ENCODE data around the gene NXPH4. TPM values are rescaled to one million over a fixed set of nuclear protein-coding genes. Genes with fewer than 3 reads are reported as not detected.
A peak's percentile ranks its signal among the peaks of the same experiment; 100 is the strongest.

NXPH4 gene
- total RNA-seq, 3 donors from 2014 or later, result 0.25 TPM; not detected in 2

GRCh38 chr12:57215668-57216013, 953 bp upstream of the NXPH4 start:
- DNase-seq (no peak), ATAC-seq (peak; percentile 10)
- no peaks in the 10 kb centered on the region for H3K9me3 ChIP-seq
- intact Hi-C loops (cut with DNase I, micrococcal nuclease), result no loop called here
- no peak overlapping the region for H3K4me3 ChIP-seq
- H3K4me1 ChIP-seq (ENCODE audit: low read depth), result peaks cover 19% of the 10 kb centered on the region
- H3K36me3 ChIP-seq (ENCODE audit: low read depth), result no peaks in the 10 kb centered on the region
- no peak for TF ChIP-seq CTCF (IDR thresholded peaks at IDR 0.05)

- Histone ChIP-seq H3K9me3 (no peaks in the 10 kb centered on the region), H3K4me1 (ENCODE audit: low read depth) (peaks cover 19% of the 10 kb centered on the region), H3K4me3 (no peak overlapping the region), H3K36me3 (ENCODE audit: low read depth) (no peaks in the 10 kb centered on the region)
- intact Hi-C loops (cut with DNase I, micrococcal nuclease), result no loop called here
- TF ChIP-seq CTCF (IDR thresholded peaks at IDR 0.05), result no peak
- ATAC-seq, result no peak
- DNase-seq, result no peak
Measured at GRCh38 chr12:57216921-57217879, 606 bp downstream of the NXPH4 start.

GRCh38 chr12:57218030-57218853, 1.6 kb downstream of the NXPH4 start:
- Histone ChIP-seq H3K36me3 (ENCODE audit: low read depth) (no peaks in the 10 kb centered on the region), H3K4me3 (no peak overlapping the region), H3K9me3 (no peaks in the 10 kb centered on the region), H3K4me1 (ENCODE audit: low read depth) (peaks cover 19% of the 10 kb centered on the region)
- DNase-seq (no peak), ATAC-seq (no peak)
- no peak for TF ChIP-seq CTCF (IDR thresholded peaks at IDR 0.05)
- intact Hi-C loops (cut with DNase I, micrococcal nuclease), result no loop called here

- Histone ChIP-seq H3K4me1 (ENCODE audit: low read depth) (peaks cover 16% of the 10 kb centered on the region), H3K9me3 (no peaks in the 10 kb centered on the region), H3K36me3 (ENCODE audit: low read depth) (no peaks in the 10 kb centered on the region), H3K4me3 (no peak overlapping the region)
- intact Hi-C loops (cut with DNase I, micrococcal nuclease), result no loop called here
- ATAC-seq, result no peak
- no peak for DNase-seq
- TF ChIP-seq CTCF (IDR thresholded peaks at IDR 0.05), result no peak
Measured at GRCh38 chr12:57219205-57219992, 2.8 kb downstream of the NXPH4 start.

GRCh38 chr12:57219993-57220754, 3.6 kb downstream of the NXPH4 start:
- H3K4me1 ChIP-seq (ENCODE audit: low read depth), result peaks cover 20% of the 10 kb centered on the region
- intact Hi-C loops (cut with DNase I, micrococcal nuclease), result no loop called here
- ATAC-seq, result no peak
- DNase-seq, result no peak
- H3K36me3 ChIP-seq (ENCODE audit: low read depth), result no peaks in the 10 kb centered on the region
- H3K9me3 ChIP-seq, result no peaks in the 10 kb centered on the region
- TF ChIP-seq CTCF (IDR thresholded peaks at IDR 0.05), result no peak
- no peak overlapping the region for H3K4me3 ChIP-seq

Measured in mucosa of descending colon (tissue), 3 donors.